Naive B cell (primary cell): ENCODE measurements around the gene TRNP1. TPM values are rescaled to one million over a fixed set of nuclear protein-coding genes. Genes with fewer than 3 reads are reported as not detected.

ENCODE experiments used
- ATAC-seq, 2 donors: fragments of 150-1000 bp; cut with Tn5 transposase; 2 replicates each; pipeline ENCODE4 v1.10.0; 2021; ENCODE audit warnings: low read depth in 2 of 2, mild to moderate bottlenecking in 2 of 2, moderate library complexity in 2 of 2
- DNase-seq: peaks from one replicate; pipeline ENCODE4 v3.0.0; 2022
- H3K27ac Mint-ChIP-seq, 6 donors: one replicate each; pipeline ENCODE4 v1.8.0; 2020 to 2022; ENCODE audit warnings: mild to moderate bottlenecking in 6 of 6, mixed read lengths in 6 of 6, moderate library complexity in 5 of 6, inconsistent platforms in 2 of 6
- H3K27me3 Mint-ChIP-seq, 3 donors: one replicate each; pipeline ENCODE4 v1.8.0; 2021 to 2022; ENCODE audit warnings: mixed read lengths in 3 of 3, mild to moderate bottlenecking in 1 of 3
- H3K36me3 Mint-ChIP-seq, 2 donors: one replicate each; pipeline ENCODE4 v1.8.0; 2020 to 2022; ENCODE audit warnings: mixed read lengths in 2 of 2, inconsistent platforms in 1 of 2, mild to moderate bottlenecking in 1 of 2
- H3K4me1 Mint-ChIP-seq, 3 donors: one replicate each; pipeline ENCODE4 v1.8.0; 2020 to 2022; ENCODE audit warnings: mixed read lengths in 3 of 3, inconsistent platforms in 1 of 3, mild to moderate bottlenecking in 1 of 3, moderate library complexity in 1 of 3
- H3K4me3 Mint-ChIP-seq, 8 donors: one replicate each; pipeline ENCODE4 v1.8.0; 2020 to 2022; ENCODE audit warnings: mild to moderate bottlenecking in 8 of 8, mixed read lengths in 8 of 8, moderate library complexity in 8 of 8, inconsistent platforms in 2 of 8
- H3K9me3 Mint-ChIP-seq, 7 donors: one replicate each; pipeline ENCODE4 v1.8.0; 2020 to 2022; ENCODE audit warnings: mixed read lengths in 7 of 7, mild to moderate bottlenecking in 5 of 7, inconsistent platforms in 2 of 7, moderate library complexity in 1 of 7
- polyA plus RNA-seq, 6 donors: library from polyadenylated mRNA; unstranded; fragments of 300-500 nt; fragmentation: Illumina TruSeq; gene quantifications; one replicate each; pipeline ENCODE4 v1.2.3, GENCODE V29; 2021; ENCODE audit warnings: low read depth in 6 of 6

The TRNP1 gene
- polyA plus RNA-seq, 6 donors from 2014 or later: not detected

DNA sequence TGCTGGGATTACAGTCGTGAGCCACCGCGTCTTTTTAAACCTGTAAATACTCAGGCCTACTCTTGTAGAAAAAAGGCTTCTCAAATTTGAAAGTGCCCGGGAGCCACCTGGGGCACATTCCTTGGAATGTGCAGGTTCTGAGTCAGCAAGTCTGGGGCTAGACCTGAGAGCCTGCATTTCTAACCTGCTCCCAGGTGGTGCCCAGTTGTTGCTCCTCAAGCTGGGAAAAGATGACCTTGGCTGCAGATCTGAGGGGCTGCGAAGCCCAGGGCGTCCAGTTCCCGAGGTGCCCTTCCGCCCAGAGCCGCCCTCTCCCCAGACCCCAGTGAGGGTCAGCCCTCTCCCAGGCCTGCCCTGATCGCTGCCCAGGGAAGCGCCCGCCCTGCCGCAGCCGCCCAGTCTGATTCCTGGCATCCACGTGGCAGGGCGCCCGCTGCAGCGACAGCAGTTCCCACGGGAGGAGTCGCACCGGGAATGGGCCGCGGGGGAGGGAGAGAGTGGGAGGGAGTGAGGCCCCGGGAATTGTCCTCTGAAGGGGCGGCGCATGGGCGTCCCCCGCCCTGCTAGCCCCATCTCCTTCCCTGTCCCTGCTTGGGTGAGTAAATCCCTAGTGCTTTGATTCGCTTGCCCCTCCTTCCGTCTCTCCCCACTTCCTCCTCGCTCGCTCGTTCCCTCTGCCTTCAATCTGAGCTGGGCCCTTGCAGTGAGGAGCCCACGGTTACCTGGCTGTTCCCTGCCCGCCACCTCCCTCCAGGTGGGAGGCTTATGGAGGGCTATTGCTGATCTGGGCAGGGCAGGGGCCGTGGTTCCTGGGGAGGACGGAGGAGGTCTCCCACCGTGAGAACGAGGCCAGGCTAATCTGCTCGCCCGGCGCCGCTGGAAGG, 38.0 kb downstream of the TRNP1 start:
- ATAC-seq (peak in 1 of 2 donors; percentile 30), DNase-seq (no peak)
- H3K27ac Mint-ChIP-seq: no peak overlapping the region
- H3K27me3 Mint-ChIP-seq: peaks cover 4 to 20% (median 16%) of the 10 kb centered on the region in 3 donors
- H3K36me3 Mint-ChIP-seq: no peaks in the 10 kb centered on the region
- no peaks in the 10 kb centered on the region for H3K9me3 Mint-ChIP-seq
- peaks cover 0 to 4% (median 0%) of the 10 kb centered on the region in 3 donors for H3K4me1 Mint-ChIP-seq
- peak overlapping the region in 2 of 8 donors; percentile 22 to 38 for H3K4me3 Mint-ChIP-seq

DNA sequence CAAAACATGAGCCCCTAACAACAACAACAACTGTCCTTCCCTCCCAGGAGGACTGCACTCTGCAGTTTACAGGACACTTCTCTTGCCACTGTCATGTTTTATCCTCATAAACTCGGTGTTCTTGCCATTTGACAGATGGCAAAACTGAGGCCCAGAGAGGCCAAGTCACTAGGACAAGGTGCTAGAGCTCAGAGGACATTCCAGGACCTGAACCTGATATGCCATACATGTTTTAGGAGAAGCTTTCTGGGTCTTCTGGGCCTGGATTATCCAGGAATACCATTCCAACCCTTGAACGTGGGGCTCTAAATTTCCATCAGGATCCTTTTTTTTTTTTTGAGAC, 38.6 kb downstream of the TRNP1 start:
- no peak for DNase-seq
- peaks cover 0 to 4% (median 0%) of the 10 kb centered on the region in 3 donors for H3K4me1 Mint-ChIP-seq
- no peak for ATAC-seq
- peaks cover 4 to 16% (median 13%) of the 10 kb centered on the region in 3 donors for H3K27me3 Mint-ChIP-seq
- H3K9me3 Mint-ChIP-seq: no peaks in the 10 kb centered on the region
- H3K36me3 Mint-ChIP-seq: no peaks in the 10 kb centered on the region
- no peak overlapping the region for H3K4me3 Mint-ChIP-seq
- H3K27ac Mint-ChIP-seq: no peak overlapping the region

DNA sequence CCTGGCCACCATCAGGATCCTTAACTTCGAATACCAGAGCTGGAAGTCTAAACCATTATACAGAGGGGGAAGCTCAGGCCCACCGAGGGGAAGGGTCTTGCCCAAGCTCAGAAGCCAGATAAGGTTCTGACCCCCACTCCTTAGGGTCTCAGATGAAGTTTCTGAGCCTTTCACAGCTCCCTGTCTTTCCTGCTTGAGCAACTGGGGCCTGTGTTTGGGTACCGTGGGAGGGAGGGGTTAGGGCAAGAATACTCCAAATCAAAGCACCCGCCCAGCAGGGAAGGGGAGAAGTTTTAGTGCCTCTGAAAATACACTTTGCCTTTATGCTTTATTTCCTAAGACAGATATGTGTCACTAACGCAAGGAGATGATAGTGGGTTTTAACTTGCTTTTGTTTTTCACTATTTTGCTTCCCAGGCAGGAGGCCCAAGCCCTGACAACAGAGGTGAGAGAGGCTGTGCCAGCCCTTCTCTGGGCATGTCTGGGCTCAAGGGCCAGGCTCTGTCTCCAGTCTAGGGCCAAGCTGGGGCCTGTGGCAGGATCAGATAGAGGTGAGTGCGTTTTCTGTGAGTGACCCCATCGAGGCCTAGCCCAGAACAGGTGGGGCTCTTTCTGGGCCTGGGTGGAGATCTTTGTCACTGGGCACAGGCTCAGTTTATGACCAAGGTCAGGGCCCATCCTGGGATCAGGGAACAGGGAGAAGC, 39.7 kb downstream of the TRNP1 start:
- ATAC-seq: no peak
- Mint-ChIP-seq H3K4me1 (peaks cover 0 to 4% (median 0%) of the 10 kb centered on the region in 3 donors), H3K36me3 (no peaks in the 10 kb centered on the region), H3K27ac (no peak overlapping the region), H3K4me3 (no peak overlapping the region), H3K9me3 (no peaks in the 10 kb centered on the region), H3K27me3 (peaks cover 4 to 12% (median 8%) of the 10 kb centered on the region in 3 donors)
- no peak for DNase-seq

DNA sequence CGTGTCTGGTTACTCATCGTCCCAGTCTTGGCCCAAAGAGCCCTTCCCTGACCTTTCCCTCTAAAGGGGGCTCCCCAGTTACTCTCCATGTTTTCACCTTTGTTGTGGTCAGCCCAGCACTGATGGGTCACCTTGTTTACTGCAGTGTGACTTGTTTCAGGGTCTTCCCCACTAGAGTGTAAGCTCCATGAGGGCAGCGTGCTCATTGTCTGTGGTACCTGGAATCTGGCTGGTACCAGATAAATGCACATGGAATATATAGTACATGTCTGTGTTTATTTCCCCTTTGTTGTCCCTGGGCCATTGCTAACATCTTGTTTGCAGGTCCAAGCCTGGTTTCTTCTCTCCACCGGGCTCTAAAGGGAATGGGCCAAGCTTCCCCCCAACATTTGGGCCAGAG, 41.9 kb downstream of the TRNP1 start:
- no peak overlapping the region for H3K4me3 Mint-ChIP-seq
- no peaks in the 10 kb centered on the region for H3K9me3 Mint-ChIP-seq
- no peaks in the 10 kb centered on the region for H3K36me3 Mint-ChIP-seq
- H3K27ac Mint-ChIP-seq: no peak overlapping the region
- DNase-seq: no peak
- no peak for ATAC-seq
- peaks cover 0 to 4% (median 0%) of the 10 kb centered on the region in 3 donors for H3K4me1 Mint-ChIP-seq
- peaks cover 8 to 12% (median 9%) of the 10 kb centered on the region in 3 donors for H3K27me3 Mint-ChIP-seq

DNA sequence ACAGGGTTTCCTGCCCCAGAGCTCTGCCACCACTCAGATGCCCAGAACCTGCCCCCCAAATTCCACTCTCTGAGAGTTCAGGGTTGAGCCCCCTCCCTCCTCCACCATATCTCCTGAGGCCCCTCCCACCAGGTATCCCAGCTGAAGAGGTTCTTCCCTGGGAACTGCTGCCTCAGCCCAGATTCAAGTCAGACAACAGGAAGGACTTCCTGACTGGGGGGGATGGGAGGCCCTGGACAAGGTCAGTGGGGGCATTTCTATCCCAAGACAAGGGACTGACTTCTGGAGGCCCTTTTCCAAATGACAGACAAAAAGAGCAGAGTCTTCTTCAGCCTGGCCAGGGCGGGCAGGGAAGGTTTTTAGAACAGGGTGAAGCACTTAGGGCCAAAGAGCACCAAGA, 43.2 kb downstream of the TRNP1 start:
- no peak for DNase-seq
- no peak overlapping the region for H3K27ac Mint-ChIP-seq
- H3K36me3 Mint-ChIP-seq: no peaks in the 10 kb centered on the region
- peak overlapping the region in 1 of 8 donors; percentile 53 for H3K4me3 Mint-ChIP-seq
- H3K9me3 Mint-ChIP-seq: no peaks in the 10 kb centered on the region
- H3K27me3 Mint-ChIP-seq: peaks cover 9 to 11% (median 9%) of the 10 kb centered on the region in 3 donors
- no peak for ATAC-seq
- peaks cover 0 to 2% (median 0%) of the 10 kb centered on the region in 3 donors for H3K4me1 Mint-ChIP-seq

DNA sequence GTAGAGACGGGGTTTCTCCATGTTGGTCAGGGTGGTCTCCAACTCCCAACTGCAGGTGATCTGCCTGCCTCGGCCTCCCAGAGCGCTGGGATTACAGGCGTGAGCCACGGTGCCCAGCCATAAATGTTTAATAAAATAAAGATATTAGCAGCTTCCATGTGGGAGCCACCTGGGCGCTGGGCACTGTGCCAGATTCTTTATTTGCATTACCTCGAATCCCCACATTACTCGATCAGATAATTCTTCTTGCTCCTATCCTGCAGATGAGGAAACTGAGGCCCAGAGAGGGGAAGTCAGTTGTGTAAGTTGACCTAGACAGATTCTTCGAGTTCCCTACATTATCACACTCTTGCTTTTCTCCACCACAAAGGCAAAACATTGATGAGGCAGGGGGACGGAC, 44.0 kb downstream of the TRNP1 start:
- ATAC-seq: no peak
- Mint-ChIP-seq H3K4me3 (no peak overlapping the region), H3K36me3 (no peaks in the 10 kb centered on the region), H3K27me3 (peaks cover 6 to 15% (median 9%) of the 10 kb centered on the region in 3 donors), H3K9me3 (no peaks in the 10 kb centered on the region), H3K4me1 (no peaks in the 10 kb centered on the region), H3K27ac (peak overlapping the region in 2 of 6 donors; percentile 2 to 57)
- no peak for DNase-seq

DNA sequence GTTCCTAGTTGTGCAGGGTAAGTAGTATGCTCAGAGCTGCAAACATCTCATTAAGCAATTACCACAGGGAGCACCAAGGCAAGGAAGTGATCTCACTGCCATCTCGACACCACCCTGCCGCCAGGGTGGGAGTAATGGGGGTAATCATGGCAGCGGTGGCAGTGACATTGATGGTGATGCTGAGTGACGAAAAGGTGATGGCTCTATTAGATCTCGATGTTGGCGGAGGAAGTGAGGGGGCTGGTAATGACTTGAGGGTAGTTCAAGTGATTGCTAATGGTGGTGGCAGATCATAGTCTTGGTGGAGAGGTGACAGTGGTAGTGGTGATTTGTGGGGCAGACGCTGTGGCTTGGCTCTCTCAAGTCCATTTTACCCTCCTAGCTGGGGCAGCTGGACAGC, 44.5 kb downstream of the TRNP1 start:
- ATAC-seq: no peak
- H3K36me3 Mint-ChIP-seq: no peaks in the 10 kb centered on the region
- H3K4me1 Mint-ChIP-seq: no peaks in the 10 kb centered on the region

DNA sequence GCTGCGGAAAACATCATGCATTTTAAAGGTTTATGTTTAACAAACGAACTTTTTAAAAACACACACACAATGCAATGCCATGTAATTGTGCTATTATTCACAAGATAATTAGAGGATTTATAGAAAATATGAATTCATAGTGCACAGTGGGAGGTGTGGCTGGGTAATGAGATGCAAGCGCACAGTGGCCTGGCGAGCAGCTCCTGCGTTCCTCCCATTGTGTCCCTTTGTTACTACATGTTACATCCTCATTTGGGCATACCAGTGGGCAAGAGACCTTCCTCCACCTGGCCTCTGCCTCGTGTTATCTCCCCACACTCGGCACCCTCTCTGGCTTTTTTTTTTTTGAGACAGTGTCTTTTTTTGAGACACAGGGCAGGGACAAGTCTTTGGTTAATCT, 49.2 kb downstream of the TRNP1 start:
- no peaks in the 10 kb centered on the region for H3K36me3 Mint-ChIP-seq
- ATAC-seq (no peak), DNase-seq (no peak)
- peak overlapping the region in 1 of 6 donors; percentile 63 for H3K27ac Mint-ChIP-seq
- peaks cover 7 to 17% (median 15%) of the 10 kb centered on the region in 3 donors for H3K27me3 Mint-ChIP-seq
- peaks cover 9 to 20% (median 17%) of the 10 kb centered on the region in 3 donors for H3K4me1 Mint-ChIP-seq
- no peaks in the 10 kb centered on the region for H3K9me3 Mint-ChIP-seq
- no peak overlapping the region for H3K4me3 Mint-ChIP-seq

More for the DNA sequence above, 44.5 kb downstream of the TRNP1 start:
- Mint-ChIP-seq H3K27ac (peak overlapping the region in 1 of 6 donors; percentile 57), H3K4me3 (no peak overlapping the region), H3K9me3 (no peaks in the 10 kb centered on the region), H3K27me3 (peaks cover 6 to 15% (median 9%) of the 10 kb centered on the region in 3 donors)
- DNase-seq: no peak

DNA sequence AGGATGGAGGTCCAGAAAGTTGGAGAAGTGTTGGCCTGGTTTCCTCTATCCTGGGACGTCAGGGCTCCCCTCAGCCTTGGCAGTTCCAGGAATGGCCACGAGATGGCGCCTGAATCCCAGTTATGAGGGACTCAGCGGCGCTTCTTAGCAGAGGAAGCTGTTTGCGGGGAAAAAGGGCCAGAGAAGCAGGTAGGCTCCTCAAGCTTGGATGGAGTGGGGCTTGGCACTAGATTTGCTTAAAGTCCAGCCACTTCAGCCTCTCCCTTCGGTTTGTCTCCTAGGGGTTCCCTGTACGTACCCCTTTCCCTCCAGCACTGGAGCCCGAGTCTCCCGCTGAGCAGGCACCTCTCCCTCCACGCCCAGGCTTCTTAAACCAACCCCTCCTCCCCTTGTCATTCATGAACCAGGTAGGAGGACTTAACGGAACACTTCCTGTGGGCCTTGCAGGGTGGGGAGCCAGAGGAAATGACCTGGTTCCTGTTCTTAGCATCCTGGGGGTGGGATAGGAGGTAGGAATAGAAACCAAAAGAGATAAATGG, 51.2 kb downstream of the TRNP1 start:
- DNase-seq (peak; percentile 73), ATAC-seq (peak; percentile 84 to 90)
- peak overlapping the region in 1 of 6 donors; percentile 65 for H3K27ac Mint-ChIP-seq
- peaks cover 6 to 13% (median 7%) of the 10 kb centered on the region in 3 donors for H3K27me3 Mint-ChIP-seq
- H3K9me3 Mint-ChIP-seq: no peaks in the 10 kb centered on the region
- H3K36me3 Mint-ChIP-seq: no peaks in the 10 kb centered on the region
- peak overlapping the region in 7 of 8 donors; percentile 31 to 72 (median 49) for H3K4me3 Mint-ChIP-seq
- peaks cover 9 to 20% (median 17%) of the 10 kb centered on the region in 3 donors for H3K4me1 Mint-ChIP-seq

DNA sequence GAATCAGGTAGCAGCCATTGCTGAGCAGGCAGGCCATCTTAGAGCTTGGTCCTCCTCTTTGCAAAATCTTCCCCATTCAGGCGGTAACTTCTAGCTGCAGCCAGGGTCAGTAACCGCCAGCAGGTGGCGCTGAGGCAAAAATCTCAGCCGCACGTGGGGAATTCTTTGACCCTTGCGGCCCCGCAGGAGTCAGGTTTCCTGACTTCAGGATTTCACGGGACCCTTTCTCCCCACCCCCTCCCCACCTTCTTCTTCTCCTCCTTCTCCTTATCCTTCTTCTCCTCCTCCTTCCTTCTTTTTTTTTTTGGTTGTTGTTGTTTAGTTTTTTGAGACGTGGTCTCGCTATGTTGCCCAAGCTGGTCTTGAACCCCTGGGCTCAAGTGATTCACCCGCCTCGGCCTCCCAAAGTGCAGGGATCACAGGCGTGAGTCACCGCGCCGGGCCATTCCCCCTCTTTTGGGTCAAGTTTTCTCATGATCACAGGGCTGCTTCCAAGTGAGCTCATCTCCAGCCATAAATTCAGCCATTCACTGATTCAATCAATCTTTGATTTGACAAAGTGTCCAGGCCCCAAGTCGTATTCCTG, 52.6 kb downstream of the TRNP1 start:
- ATAC-seq (peak; percentile 65 to 72), DNase-seq (peak; percentile 39)
- Mint-ChIP-seq H3K36me3 (no peaks in the 10 kb centered on the region), H3K27ac (no peak overlapping the region), H3K27me3 (peaks cover 6 to 13% (median 7%) of the 10 kb centered on the region in 3 donors), H3K9me3 (no peaks in the 10 kb centered on the region), H3K4me3 (peak overlapping the region in 3 of 8 donors; percentile 15 to 48 (median 33)), H3K4me1 (peaks cover 9 to 20% (median 17%) of the 10 kb centered on the region in 3 donors)

DNA sequence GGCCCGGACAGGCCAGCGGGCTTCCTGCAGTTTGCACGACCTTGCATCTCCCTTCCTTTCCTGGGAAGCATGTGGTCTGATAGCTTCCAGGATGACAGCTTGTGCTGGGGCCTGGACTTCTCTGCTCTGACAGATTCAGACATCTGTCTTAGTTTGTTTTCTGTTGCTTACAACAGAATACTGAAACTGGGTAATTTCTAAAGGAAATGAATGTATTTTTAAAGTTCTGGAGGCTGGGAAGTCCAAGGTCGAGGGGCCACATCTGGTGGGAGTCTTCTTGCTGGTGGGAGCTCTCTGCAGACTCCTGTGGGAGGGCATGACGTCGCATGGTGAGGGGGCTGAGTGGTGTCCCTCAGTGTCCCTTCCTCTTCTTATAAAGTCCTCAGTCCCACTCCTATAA, 54.4 kb downstream of the TRNP1 start:
- H3K9me3 Mint-ChIP-seq: no peaks in the 10 kb centered on the region
- H3K4me1 Mint-ChIP-seq: peaks cover 9 to 20% (median 17%) of the 10 kb centered on the region in 3 donors
- H3K36me3 Mint-ChIP-seq: no peaks in the 10 kb centered on the region
- ATAC-seq (no peak), DNase-seq (no peak)
- H3K27ac Mint-ChIP-seq: peak overlapping the region in 1 of 6 donors; percentile 9
- no peak overlapping the region for H3K4me3 Mint-ChIP-seq
- peaks cover 0 to 13% (median 6%) of the 10 kb centered on the region in 3 donors for H3K27me3 Mint-ChIP-seq

DNA sequence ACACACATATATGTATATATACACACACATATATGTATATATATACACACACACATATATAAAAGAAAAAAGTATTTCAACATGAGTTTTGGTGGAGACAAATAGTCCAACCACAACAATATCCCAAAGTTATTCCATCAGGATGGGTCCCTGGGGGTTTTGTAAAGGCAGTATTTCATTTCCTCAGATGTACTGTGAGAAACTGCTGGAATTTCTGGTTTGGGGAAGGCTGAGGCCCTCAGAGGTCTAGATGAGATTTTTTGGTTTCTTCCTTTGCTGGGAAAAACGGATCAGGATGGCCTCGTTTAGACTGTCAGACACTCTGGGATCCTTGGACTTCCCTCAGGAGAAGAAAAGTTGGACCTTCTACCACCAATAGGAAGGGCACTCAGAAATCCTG, 55.6 kb downstream of the TRNP1 start:
- peaks cover 0 to 13% (median 6%) of the 10 kb centered on the region in 3 donors for H3K27me3 Mint-ChIP-seq
- H3K4me3 Mint-ChIP-seq: no peak overlapping the region
- no peaks in the 10 kb centered on the region for H3K9me3 Mint-ChIP-seq
- peaks cover 9 to 20% (median 17%) of the 10 kb centered on the region in 3 donors for H3K4me1 Mint-ChIP-seq
- H3K36me3 Mint-ChIP-seq: no peaks in the 10 kb centered on the region
- ATAC-seq (no peak), DNase-seq (no peak)
- H3K27ac Mint-ChIP-seq: no peak overlapping the region

DNA sequence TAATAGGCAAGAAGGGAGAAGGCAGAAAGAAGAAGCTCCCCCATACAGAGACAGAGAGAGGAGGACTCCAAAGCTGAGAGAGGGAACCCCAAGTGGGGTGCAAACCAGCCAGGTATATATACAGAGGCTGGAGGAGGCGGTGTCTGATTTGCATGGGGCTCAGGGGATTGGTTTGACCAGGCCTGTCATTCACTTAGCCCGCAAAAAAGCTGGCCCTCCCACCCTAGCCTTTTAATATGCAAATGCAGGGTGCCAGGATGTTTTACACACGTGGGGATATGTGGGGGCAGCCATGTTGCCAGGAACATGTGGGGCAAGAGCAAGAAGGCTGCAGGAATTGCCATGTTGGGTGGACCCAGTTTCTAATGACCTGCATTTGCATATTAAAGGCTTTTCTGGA, 56.1 kb downstream of the TRNP1 start:
- Mint-ChIP-seq H3K27ac (no peak overlapping the region), H3K36me3 (no peaks in the 10 kb centered on the region), H3K9me3 (no peaks in the 10 kb centered on the region), H3K4me3 (no peak overlapping the region), H3K4me1 (peaks cover 5 to 17% (median 14%) of the 10 kb centered on the region in 3 donors), H3K27me3 (peaks cover 0 to 13% (median 2%) of the 10 kb centered on the region in 3 donors)
- no peak for DNase-seq
- ATAC-seq: no peak
